NCI-H524 (cell line): ENCODE measurements around the gene PTPN13.

Experiments used
- DNase-seq, 2 experiments: peaks; one replicate each; lab custom pipeline; 2025; lab: John Stamatoyannopoulos, UW

The PTPN13 gene, protein sequence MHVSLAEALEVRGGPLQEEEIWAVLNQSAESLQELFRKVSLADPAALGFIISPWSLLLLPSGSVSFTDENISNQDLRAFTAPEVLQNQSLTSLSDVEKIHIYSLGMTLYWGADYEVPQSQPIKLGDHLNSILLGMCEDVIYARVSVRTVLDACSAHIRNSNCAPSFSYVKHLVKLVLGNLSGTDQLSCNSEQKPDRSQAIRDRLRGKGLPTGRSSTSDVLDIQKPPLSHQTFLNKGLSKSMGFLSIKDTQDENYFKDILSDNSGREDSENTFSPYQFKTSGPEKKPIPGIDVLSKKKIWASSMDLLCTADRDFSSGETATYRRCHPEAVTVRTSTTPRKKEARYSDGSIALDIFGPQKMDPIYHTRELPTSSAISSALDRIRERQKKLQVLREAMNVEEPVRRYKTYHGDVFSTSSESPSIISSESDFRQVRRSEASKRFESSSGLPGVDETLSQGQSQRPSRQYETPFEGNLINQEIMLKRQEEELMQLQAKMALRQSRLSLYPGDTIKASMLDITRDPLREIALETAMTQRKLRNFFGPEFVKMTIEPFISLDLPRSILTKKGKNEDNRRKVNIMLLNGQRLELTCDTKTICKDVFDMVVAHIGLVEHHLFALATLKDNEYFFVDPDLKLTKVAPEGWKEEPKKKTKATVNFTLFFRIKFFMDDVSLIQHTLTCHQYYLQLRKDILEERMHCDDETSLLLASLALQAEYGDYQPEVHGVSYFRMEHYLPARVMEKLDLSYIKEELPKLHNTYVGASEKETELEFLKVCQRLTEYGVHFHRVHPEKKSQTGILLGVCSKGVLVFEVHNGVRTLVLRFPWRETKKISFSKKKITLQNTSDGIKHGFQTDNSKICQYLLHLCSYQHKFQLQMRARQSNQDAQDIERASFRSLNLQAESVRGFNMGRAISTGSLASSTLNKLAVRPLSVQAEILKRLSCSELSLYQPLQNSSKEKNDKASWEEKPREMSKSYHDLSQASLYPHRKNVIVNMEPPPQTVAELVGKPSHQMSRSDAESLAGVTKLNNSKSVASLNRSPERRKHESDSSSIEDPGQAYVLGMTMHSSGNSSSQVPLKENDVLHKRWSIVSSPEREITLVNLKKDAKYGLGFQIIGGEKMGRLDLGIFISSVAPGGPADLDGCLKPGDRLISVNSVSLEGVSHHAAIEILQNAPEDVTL (N-terminal part only)

DNA sequence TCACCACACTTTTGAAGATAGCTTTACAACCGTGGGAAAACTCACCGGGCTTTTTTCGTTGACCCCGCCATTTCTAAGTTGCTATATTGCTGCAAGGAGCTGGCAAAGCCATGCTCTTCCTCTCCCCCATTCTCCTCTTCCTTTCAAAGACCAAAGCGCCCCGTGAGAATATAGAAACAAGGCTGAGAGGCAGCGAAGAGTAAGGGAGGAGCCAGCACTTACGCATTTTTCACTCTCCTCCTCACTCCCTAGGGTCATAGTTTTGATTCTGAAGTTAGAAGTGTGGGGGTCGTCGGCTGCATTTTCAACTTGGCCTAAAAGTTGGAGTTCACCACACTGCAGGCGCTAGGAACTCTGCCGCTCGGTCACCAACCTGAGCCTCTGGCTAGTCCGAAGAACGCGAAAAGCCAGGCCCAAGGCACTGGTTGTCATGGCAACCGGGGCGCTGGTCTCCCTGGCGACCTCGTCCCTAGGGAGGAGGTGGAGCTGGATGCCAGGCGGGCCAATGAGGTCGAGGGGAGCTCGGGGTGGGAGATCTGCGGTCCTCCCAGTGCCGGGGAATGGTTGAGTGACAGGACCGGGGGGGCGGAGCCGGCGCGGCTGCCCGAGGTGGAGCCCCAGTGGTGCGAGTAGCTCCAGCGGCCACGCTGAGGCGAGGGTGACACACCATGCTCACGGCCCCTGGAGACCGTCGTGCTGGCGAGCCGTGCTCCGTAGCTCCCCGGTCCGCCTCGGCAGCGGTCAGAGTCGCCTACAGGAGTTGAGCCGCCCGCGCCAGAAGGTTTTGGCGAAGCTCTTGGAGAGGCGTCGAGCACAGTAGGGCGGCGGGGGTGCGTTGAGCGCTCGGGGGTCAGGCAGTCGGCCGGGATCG is at the start of gene PTPN13:
PTPN13 (plus strand) TSS at position 628 of the 871 bp plus-strand sequence. CDS start 40,942 bp downstream, outside the sequence.
- peak; percentile 86 to 95 for DNase-seq

DNA sequence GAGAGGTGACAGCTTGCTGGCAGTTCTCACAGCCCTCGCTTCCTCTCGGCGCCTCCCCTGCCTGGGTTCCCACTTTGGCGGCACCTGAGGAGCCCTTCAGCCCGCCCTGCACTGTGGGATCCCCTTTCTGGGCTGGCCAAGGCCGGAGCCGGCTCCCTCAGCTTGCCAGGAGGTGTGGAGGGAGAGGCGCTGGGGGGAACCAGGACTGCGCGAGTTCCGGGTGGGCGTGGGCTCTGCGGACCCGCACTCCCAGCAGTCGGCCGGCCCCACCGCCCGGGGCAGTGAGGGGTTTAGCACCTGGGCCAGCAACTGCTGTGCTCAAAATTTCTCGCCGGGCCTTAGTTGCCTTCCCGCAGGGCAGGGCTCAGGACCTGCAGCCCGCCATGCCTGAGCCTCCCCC is 47.0 kb upstream of the PTPN13 start:
- DNase-seq, result no peak

DNA sequence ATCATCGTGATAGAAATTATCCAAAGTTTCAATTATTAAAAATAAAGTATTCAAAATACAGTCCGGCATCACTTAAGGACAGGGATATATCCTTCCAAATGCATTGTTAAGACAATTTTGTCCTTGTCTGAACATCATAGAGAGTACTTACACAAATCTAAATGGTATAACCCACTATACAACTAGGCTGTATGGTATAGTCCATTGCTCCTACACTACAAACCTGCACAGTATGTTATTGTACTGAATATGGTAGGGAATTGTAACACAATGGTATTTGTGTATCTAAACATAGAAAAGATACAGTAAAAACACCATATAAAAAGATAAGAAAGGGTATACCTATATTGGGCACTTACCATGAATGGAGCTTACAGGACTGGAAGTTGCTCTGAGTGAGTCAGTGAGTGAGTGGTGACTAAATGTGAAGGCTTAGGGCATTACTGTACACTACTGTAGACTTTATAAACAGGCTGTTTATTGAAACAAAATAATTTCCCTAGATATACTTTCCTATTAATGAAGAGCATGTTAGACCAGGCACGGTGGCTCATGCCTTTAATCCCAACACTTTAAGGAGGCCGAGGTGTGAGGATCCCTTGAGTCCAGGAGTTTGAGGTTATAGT is 44.8 kb upstream of the PTPN13 start:
- DNase-seq, result no peak

DNA sequence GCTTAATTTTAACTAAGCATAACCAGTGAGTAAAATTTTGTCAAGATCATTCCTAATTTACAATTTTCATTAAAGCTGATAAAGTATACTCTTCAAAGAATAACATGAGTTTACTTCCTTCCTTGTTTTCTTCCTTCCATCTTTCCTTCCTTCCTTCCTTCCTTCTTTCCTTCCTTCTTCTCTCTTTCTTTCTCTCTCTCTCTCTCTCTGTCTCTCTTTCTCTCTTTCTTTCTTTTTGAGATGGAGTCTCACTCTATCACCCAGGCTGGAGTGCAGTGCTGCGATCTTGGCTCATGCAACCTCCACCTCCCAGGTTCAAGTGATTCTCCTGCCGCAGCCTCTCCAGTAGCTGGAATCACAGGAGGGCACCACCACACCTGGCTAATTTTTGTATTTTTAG is 42.7 kb upstream of the PTPN13 start:
- no peak for DNase-seq

DNA sequence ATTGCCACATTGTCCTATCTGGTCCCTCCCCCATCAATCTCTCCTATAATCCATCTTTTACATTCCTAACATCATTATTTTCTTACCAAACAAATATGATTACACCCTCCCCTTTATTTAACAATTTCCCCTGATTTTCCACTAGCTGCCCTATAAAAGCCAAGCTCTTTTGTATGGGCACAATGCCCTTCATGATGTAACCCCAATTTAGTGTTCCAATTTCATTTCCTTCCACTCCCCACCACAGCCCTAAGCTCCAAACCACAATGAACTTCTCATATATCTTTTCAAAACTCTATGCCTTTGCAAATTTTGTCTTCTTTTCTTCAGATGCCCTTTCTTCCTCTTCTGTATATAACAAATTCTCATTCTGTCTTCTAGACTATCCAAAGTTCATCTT is 39.5 kb upstream of the PTPN13 start:
- no peak for DNase-seq

DNA sequence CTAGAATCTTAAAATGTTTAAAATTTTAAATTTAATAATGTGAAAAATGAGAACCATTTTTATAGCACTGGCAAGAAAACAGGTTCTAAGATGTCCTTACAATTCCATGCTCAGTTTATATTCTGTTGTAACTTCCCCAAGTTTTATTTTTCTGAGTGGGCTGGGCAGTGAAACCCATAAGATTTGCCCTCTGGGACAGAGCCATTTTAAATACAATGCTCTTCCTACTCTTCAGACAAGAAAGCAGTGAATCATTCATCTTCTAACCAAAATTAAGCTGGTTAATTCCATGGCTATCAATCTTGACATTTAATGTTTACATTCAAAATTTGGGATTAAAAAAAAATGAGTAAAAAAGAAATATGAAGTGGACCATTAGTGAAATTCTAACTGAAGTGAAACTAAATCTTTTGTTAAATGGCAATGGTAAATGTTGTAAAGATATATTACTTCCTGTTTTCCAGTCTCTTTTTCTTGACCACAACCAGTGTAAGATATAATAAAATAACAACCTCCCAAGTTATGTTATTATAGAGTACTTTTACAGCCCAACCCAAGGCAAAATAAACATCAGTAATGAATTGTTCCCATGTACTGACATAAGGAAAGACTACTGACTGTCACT is 37.2 kb upstream of the PTPN13 start:
- DNase-seq, result no peak

DNA sequence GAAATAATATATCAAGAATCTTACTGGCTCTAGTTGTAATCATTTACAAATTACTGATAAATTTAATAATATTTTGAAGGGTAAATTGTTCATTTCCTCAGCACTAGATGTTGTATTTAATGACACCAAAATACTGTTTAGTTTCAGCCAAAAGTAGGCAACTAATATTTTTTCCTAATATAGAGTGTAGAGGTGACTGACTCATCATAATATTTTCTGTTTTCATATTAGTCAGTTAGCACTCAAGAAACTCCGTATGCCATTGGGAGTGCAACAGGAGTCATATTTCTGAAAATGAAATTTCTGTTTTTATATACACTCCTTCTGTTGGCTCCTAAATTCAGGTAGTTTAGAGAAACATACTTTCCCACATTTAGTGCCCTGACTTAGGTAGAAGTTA is 36.6 kb upstream of the PTPN13 start:
- no peak for DNase-seq

DNA sequence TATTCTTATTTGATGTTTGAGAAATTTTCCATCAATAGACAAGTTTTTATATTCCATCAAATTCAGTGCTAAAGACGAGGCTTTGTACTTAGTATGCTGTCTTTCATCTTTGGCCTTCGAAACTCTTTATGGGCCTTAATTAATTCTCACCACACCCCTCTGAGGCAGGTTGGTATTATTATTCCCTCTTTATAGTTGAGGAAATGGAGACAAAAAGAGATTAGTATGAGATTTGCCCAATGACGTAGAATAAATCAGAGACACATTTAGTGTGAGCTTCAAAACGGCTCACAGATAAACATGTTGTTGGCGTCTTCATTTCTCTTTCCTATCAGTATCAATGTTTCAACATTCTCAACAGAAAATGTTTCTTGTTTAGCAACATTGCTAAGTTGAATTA is 35.9 kb upstream of the PTPN13 start:
- no peak for DNase-seq

DNA sequence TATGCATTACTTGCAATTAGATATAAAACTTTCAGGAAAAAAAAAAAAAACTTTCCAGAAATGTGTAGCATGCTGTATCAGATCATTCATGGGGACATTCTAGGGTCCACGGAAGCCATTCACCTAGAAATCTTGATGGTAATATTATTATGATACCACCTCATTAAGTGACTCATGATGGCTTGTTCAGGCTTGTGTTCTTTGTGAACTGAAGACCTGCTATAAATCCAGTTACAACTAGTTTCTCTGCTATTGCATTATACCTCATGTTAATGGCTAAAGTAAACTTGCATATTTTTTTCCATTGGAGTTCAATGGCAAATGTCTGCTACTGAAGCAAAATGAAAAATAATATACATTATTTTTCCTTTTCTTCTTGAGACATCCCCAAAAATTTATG is 35.3 kb upstream of the PTPN13 start:
- no peak for DNase-seq

DNA sequence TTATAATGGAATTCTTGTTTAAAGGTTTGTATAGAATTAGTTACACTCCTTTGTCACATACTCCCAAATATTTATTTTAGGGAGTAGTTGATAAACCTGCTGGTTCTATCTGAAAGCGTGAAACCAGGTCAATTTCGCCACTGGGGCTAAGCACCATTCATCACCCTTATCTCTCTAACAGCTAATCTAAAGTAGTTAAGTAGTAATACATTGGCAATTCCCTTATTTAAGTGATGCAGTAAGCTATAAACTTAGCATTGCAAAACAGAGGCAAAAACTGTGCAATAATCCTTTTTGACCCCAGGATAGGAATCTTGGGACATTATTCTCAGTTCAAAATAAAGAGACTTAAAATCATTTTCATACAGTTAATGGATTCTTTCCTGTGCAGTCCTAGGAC is 33.7 kb upstream of the PTPN13 start:
- DNase-seq, result no peak

DNA sequence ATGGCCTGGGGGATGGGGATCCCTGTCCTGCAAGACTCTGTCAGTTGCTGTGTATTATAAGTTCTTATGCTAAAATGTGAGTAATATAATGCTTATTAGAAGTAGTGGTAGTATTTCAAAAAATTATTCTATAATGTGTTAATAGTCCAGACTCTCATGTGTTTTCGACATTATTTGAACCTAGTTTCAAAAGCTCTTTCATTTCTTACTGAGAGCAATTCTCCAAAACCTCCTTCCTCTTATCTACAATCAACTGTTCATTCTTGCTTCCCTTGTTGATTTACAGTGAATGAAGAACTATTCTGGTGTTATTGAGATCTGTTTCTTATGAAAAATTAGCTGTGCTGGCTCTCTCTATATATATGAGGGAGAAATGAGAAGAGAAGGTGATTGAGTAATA is 32.9 kb upstream of the PTPN13 start:
- no peak for DNase-seq

DNA sequence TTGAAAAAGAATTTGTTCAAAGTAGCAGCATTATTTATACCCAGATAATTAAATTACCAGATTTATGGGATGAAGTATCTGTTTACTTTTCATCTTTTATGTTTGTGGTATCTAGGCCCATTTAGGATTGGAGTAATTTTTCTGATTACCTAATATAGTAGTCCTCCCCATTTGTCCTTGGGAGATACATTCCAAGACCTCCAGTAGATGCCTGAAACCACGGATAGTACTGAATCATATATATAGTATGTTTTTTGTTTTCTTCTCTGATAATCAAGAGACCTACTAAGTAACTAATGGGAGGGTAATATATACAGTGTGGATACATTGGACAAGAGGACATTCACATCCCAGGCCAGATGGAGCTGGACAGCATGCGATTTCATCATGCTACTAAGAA is 30.7 kb upstream of the PTPN13 start:
- no peak for DNase-seq

DNA sequence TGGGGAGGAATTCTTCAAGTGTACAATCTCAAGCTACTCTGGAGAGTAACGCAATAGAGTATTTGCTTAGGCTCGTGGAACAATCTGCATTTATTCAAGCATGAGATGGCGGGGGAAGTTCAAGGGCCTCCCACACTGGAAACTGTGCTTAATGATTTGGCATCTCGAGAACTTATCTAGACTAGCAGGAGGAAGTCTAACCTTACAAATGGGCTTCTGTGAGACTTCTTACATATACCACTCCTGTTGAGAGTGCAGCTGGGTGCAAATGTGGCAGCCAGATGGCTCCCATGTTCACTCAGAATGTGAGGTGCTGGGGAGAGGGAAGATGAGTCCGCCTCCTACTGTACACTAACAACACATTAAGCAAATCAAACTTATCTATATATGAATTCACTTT is 29.3 kb upstream of the PTPN13 start:
- peak in 1 of 2 experiments; percentile 0 for DNase-seq

DNA sequence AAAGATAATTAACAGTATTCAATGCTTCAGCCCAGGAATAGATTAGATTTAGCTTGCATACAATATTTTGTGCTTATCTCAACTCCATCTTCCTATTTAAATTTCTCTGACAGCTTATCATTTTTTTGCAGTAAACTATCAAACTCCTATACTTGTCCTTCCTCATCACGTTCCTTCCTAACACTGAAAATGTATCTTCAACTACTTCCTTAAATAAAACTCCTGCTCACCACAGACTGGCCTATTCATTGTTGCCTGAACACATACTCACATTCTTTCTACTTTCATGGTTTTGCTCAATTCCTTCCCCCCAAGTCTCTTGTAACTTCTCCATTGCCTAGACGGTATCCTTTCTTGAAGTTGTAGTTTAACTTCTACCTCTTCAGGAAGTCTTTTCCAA is 28.5 kb upstream of the PTPN13 start:
- DNase-seq, result no peak

DNA sequence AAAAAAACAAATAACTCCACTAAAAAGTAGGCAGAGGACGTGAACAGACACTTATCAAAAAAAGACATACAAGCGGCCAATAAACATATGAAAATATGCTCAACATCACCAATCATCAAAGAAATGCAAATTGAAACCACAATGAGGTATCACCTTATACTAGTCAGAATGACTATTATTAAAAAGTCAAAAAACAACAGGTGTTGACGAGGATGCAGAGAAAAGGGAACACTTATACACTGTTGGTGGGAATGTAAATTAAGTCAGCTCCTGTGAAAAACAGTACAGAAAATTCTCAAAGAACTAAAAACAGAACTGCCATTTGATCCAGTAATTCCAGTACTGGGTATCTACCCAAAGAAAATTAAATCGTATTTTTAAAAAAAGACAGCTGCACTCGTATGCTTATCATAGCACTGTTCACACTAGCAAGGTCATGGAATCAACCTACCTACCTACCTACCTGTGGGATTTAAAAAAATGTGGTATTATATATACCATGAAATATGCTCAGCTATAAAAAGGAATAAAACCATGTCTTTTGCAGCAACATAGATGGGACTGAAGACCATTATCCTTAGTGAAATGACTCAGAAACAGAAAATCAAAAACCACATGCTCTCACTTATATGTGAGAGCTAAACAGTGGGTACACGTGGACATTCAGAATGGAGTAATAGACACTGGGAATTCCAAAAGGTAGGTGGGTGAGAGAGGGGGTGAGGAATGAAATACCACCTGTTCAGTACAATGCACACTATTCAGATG is 24.8 kb upstream of the PTPN13 start:
- DNase-seq, result no peak

DNA sequence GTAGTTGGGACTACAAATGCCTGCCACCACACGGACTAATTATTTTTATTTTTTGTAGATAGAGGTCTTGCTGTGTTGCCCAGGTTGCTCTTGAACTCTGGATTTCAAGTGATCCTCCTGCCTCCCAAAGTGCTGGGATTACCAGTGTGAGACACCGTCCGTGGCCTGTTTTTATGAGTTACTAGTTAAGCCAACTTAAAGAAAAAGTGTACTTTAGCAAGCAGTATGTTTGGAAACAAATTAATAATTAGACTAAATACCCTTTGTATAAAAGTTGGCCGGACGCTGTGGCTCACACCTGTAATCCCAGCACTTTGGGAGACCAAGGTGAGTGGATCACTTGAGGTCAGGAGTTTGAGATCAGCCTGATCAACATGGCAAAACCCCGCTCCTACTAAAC is 14.2 kb upstream of the PTPN13 start:
- DNase-seq, result no peak

DNA sequence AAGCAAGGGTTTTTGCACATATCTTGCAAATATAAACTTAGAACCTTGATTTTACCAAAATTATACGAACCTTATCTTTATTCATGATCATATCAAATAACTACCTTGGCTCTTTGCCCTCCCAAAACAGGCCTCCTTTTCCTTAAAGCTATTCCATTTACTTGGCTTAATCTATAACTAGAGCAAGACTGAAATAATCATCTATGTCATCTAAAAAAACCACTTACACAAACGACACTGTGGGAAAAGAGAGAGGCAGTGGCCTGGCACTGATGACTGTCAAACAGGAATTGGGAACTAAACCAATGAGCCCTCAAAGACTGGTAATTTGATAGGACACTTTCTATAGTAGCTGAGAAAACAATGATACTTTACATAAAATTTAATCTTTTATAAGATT is 11.7 kb upstream of the PTPN13 start:
- DNase-seq, result no peak

DNA sequence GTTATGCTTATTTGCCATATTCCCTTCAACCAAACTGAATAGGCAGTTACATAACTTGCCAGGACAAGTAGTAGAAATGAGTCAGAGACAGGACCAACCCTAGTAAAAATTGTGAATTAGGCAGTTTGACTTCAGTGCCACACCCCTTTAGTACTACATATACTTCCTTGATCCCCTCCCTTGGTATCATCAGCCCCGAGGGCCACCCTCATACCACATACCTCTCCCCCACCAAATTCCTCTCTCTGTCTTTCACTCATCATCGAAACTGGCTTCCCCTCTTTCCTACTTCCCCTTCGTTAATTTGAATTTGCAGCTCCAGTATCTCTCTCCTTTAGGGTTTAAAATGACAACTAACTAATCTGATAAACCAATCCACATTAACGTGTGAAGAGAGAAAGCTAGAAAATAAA is 7.9 kb upstream of the PTPN13 start:
- no peak for DNase-seq

DNA sequence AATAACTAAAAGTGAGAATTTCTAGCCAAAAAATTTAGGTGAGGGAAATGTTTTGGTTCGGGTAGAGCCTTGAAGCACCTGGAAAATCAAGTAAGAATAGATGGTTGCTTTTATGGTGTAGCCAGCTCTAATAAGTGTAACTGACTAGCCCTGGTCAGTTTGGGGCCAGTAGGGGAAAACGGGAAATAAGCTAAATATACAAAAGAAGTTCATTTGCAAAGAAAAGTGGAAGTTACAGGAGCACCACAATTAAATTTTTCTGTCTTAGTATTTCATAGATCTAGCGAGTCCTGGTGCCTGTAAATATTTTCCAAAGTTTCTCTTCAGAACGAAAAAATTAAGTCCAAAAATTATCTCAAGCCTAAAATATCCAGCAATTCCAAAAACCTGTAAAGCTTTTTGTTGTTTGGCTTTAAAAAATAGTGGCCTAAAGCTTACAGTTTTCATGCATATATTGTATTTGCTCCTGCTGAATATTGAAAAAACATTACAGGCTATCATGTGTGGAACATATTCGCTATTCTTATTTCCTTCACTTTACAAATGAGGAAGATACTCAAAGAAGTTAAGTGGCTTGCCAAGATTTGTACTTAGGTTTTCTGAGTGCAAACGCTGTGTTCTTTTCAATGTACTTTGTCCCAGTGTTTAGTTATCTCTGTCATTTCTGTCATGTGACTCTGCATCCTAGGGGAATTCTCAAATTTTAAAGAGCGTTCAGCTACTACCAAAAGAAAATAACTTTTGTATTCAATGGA is 7.3 kb upstream of the PTPN13 start:
- DNase-seq, result no peak
